ENCODE measurements around the gene MYO1F.
"Not testable (repeated sequence)": the region's sequence is repeated elsewhere in the genome, so short reads cannot be mapped to it uniquely, and the experiment has no call there.

The MYO1F gene

DNA sequence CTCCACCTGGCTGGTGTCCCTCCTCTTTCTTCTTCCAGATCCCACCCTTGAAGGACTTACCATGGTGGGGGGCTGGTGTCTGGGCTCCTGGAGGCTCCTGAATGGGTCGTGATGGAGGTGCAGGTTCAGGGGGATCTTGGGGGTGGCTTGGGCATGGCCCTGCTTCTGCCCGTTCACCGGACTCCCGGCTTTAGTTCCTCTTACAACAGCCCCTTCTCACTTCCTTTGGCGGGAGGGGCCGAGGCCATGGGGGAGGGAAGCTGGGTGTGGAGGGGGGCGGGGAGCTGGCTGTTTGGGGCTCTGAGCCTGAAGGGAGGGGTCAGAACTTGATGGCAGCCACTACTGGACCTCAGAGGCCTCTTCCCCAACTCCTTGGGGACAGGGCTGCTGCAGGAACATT, at the start of gene MYO1F:
Gene MYO1F (minus strand): TSS at position 196 of the 400 bp plus-strand sequence. CDS start 133 bp downstream, at position 63.
- peak; percentile 19 for DNase-seq

DNA sequence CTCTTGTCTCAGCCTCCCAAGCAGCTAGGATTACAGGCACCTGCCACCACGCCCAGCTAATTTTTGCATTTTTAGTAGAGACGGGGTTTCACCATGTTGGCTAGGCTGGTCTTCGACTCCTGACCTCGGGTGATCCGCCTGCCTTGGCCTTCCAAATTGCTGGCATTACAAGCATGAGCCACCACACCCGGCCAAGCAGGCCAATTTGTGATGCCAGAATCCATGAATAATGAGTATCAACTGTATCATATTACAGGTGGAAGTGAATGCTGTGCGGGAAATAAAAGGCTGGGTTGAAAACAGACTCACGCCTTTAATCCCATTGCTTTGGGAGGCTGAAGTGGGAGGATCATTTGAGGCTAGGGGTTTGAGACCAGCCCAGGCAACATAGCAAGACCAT, 49.6 kb upstream of the MYO1F start:
- DNase-seq: no peak

DNA sequence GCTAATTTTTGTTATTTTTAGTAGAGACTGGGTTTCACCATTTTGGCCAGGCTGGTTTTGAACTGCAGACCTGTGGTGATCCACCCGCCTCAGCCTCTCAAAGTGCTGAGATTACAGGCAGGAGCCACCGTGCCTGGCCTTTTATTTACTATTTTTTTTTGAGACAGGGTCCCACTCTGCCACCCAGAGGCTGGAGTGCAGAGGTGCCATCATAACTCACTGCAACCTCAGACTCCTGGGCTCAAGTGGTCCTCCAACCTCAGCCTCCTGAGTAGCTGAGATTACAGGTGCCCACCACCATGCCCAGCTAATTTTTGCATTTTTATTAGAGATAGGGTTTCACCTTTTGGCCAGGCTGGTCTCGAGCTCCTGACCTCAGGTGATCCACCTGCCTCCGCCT, 45.6 kb upstream of the MYO1F start:
- peak; percentile 25 for DNase-seq

- DNase-seq: no peak
These were observed 41.5 kb upstream of the MYO1F start for GRCh38 chr19:8618751-8619150.

DNA sequence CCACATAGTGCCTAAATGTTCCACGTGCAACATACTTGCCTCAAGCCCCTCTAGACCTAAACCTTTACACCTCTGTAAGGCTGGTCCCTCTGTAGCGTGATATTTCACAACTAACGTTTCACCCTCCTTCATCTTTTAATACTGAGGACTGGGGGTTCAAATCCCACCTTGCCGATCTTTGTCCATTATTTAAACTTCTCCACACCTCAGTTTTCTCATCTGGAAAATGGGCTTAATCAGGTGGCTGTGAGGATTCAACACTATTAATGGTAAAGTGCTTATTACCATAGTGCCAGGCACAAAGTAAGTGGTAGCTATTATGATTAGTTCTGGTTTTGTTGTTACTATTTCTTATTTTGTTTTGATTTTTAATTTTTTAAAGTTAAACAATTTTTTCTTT, 40.7 kb upstream of the MYO1F start:
- DNase-seq: no peak

DNA sequence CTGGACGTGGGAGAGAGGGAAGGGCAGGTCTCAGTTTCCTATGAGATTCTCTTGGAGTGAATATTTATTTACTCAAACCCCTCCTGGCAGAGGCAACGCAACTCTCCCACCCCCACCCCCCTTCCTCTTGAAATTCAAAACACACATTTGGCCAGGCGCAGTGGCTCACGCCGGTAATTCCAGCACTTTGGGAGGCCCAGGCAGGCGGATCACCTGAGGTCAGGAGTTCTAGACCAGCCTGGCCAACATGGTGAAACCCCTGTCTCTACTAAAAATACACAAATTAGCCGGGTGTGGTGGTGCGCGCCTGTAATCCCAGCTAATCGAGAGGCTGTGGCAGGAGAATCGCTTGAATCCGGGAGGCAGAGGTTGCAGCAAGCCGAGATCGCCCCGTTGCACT, 40.1 kb upstream of the MYO1F start:
- DNase-seq: not testable (repeated sequence)

- DNase-seq: no peak
These were observed 39.6 kb upstream of the MYO1F start for GRCh38 chr19:8616861-8617260.

- DNase-seq: peak; percentile 71
These were observed 38.8 kb upstream of the MYO1F start for GRCh38 chr19:8615813-8616596.

- no peak for DNase-seq
These were observed 37.8 kb upstream of the MYO1F start for GRCh38 chr19:8615024-8615423.

- no peak for DNase-seq
These were observed 37.2 kb upstream of the MYO1F start for GRCh38 chr19:8614455-8614854.

DNA sequence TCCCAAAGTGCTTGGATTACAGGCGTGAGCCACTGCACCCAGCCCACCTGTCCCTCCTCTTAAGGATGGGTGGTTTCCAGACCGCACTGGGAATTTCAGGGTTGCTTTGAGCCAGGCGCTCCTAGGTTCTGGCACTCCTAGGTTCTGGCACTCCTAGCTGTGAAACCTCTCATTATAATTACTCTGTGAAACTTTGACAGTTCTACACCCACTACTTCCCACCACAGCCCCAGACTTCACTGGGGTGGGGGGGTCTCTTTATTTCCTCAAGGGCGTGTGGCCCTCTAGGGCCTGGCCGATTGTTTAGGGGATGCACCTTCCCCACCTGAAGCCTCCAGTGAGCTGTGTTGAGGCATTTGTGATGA, 35.5 kb upstream of the MYO1F start:
- DNase-seq: no peak

GRCh38 chr19:8611877-8612806, 34.9 kb upstream of the MYO1F start:
- DNase-seq: no peak

- peak; percentile 50 for DNase-seq
These were observed 34.2 kb upstream of the MYO1F start for GRCh38 chr19:8611391-8611876.

DNA sequence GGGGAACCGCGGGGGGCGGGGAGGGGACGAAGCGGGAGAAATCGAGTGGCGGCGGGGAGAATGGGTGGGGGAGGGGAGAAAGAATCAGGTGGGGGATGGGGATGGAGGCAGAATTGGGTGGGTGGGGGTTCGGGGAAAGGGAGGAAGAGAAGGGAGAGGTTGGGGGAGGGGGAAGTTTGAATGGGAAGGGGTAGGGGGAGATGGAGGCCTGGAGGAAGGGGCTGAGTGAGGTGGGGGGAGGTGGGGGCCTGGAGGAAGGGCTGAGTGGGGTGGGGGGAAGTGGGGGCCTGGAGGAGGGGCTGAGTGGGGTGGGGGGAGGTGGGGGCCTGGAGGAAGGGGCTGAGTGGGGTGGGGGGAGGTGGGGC, 33.7 kb upstream of the MYO1F start:
- no peak for DNase-seq

GRCh38 chr19:8610041-8610935, 33.0 kb upstream of the MYO1F start, which contains the start of gene ADAMTS10:
Gene ADAMTS10 (minus strand): TSS chr19:8610715. CDS start chr19:8605710, 5,005 bp downstream.
- DNase-seq: peak; percentile 21

GRCh38 chr19:8609279-8610040, 32.2 kb upstream of the MYO1F start:
- peak; percentile 50 for DNase-seq

- no peak for DNase-seq
These were observed 31.7 kb upstream of the MYO1F start for GRCh38 chr19:8608941-8609278.

DNA sequence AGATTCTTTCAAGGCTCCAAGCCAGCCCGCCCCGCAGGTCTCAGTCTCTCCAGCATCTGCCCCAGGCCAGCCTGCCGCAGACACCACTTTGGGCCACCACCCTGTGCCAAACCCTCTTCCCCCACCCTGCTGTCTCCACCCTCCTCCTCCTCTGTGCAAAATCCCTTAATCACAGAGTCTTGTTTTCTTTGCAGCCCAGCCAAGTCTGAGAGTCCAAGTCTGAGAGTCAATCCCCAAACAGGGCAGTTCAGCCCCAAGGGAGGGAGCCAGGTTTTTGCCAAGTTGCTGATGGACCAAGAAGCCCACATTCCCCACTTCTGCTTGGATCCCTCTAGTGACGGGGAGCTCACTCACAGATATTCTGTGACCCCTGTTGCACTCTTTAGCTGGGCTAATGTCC, 30.1 kb upstream of the MYO1F start:
- peak; percentile 21 for DNase-seq

GRCh38 chr19:8605514-8605913, 28.3 kb upstream of the MYO1F start:
- no peak for DNase-seq

DNA sequence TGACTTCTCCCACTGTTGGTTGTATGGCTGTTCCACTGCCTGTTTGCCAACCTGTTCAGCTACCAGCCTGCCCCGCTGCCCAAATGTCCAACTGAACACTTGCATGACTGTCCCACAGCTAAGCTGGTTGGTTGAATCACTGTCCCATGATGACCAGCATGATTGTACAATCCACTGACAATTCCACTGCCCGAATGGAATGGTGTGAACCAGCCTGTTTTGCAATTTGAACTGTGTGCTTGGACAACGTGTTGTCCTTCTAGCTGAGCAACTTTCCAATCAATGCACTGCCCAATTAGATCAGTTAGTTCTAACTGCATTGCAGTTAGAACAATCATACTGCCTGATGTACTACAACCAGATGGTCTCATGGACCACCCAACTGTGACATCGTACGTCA, 24.6 kb upstream of the MYO1F start:
- DNase-seq: no peak

DNA sequence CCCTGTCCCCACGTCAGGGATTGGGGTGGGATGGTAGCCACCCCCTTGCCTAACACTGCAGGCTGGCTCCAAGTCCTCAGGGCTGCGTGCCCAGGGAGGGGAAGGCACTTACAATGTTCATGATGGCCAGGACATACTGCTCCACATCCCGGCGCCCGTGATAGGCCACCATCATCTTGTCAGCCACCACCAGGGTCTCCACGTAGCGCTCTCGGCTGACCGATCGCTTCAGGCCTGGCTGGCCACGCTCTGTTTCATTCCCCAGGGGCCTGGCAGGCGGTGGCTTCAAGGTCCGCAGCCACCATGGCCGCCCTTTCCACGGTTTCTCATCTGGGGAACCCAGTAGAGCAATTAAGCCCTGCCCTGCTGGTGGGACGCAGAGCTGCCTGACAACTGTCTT, 23.6 kb upstream of the MYO1F start:
- DNase-seq: no peak

- DNase-seq: no peak
These were observed 22.8 kb upstream of the MYO1F start for GRCh38 chr19:8600064-8600463.
